ENCODE data around the gene LTV1.
"Not testable (repeated sequence)": the region's sequence is repeated elsewhere in the genome, so short reads cannot be mapped to it uniquely, and the experiment has no call there.

LTV1 gene

GRCh38 chr6:143842902-143843676, at the start of gene LTV1:
Gene LTV1, plus strand, starts transcription at chr6:143843338. Its CDS starts 140 bp downstream, at chr6:143843478.
- peak; percentile 82 to 83 for DNase-seq (ENCODE audit: low read depth in 2 of 2)

- DNase-seq (ENCODE audit: low read depth in 2 of 2), result not testable (repeated sequence)
These were observed 46.6 kb upstream of the LTV1 start for GRCh38 chr6:143796551-143796950.

- not testable (repeated sequence) for DNase-seq (ENCODE audit: low read depth in 2 of 2)
These were observed 44.7 kb upstream of the LTV1 start for GRCh38 chr6:143798487-143798886.

GRCh38 chr6:143802833-143803565, 40.1 kb upstream of the LTV1 start:
- DNase-seq (ENCODE audit: low read depth in 2 of 2), result no peak

- DNase-seq (ENCODE audit: low read depth in 2 of 2), result no peak
These were observed 39.2 kb upstream of the LTV1 start for GRCh38 chr6:143803769-143804568.

GRCh38 chr6:143804835-143805239, 38.3 kb upstream of the LTV1 start:
- no peak for DNase-seq (ENCODE audit: low read depth in 2 of 2)

GRCh38 chr6:143806282-143807102, 36.6 kb upstream of the LTV1 start:
- peak in 1 of 2 donors; percentile 4 for DNase-seq (ENCODE audit: low read depth in 2 of 2)

GRCh38 chr6:143807103-143807772, 35.9 kb upstream of the LTV1 start:
- no peak for DNase-seq (ENCODE audit: low read depth in 2 of 2)

GRCh38 chr6:143810745-143811144, 32.4 kb upstream of the LTV1 start:
- no peak for DNase-seq (ENCODE audit: low read depth in 2 of 2)

GRCh38 chr6:143811501-143812157, 31.5 kb upstream of the LTV1 start:
- no peak for DNase-seq (ENCODE audit: low read depth in 2 of 2)

GRCh38 chr6:143817621-143818020, 25.5 kb upstream of the LTV1 start:
- no peak for DNase-seq (ENCODE audit: low read depth in 2 of 2)

GRCh38 chr6:143821359-143821758, 21.8 kb upstream of the LTV1 start:
- no peak for DNase-seq (ENCODE audit: low read depth in 2 of 2)

GRCh38 chr6:143822584-143823024, 20.5 kb upstream of the LTV1 start:
- no peak for DNase-seq (ENCODE audit: low read depth in 2 of 2)

- DNase-seq (ENCODE audit: low read depth in 2 of 2), result no peak
These were observed 19.6 kb upstream of the LTV1 start for GRCh38 chr6:143823548-143823947.

GRCh38 chr6:143828572-143828971, 14.6 kb upstream of the LTV1 start:
- DNase-seq (ENCODE audit: low read depth in 2 of 2), result no peak

- DNase-seq (ENCODE audit: low read depth in 2 of 2), result no peak
These were observed 7.0 kb upstream of the LTV1 start for GRCh38 chr6:143836150-143836549.

- no peak for DNase-seq (ENCODE audit: low read depth in 2 of 2)
These were observed 4.7 kb upstream of the LTV1 start for GRCh38 chr6:143838395-143838794.

GRCh38 chr6:143839196-143839595, 3.9 kb upstream of the LTV1 start:
- no peak for DNase-seq (ENCODE audit: low read depth in 2 of 2)

GRCh38 chr6:143840595-143841265, 2.4 kb upstream of the LTV1 start:
- no peak for DNase-seq (ENCODE audit: low read depth in 2 of 2)

GRCh38 chr6:143842461-143842901, 657 bp upstream of the LTV1 start:
- DNase-seq (ENCODE audit: low read depth in 2 of 2), result no peak

Measured in stimulated activated CD8-positive, alpha-beta memory T cell treated with anti-CD3 and anti-CD28 coated beads, Interleukin-2, amount 100 ng/mL, for 1 hour (primary cell).